Measurements from ENCODE around the gene SLC7A4. TPM values are rescaled to one million over a fixed set of nuclear protein-coding genes. Genes with fewer than 3 reads are reported as not detected.

Gene SLC7A4, protein sequence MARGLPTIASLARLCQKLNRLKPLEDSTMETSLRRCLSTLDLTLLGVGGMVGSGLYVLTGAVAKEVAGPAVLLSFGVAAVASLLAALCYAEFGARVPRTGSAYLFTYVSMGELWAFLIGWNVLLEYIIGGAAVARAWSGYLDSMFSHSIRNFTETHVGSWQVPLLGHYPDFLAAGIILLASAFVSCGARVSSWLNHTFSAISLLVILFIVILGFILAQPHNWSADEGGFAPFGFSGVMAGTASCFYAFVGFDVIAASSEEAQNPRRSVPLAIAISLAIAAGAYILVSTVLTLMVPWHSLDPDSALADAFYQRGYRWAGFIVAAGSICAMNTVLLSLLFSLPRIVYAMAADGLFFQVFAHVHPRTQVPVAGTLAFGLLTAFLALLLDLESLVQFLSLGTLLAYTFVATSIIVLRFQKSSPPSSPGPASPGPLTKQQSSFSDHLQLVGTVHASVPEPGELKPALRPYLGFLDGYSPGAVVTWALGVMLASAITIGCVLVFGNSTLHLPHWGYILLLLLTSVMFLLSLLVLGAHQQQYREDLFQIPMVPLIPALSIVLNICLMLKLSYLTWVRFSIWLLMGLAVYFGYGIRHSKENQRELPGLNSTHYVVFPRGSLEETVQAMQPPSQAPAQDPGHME
- 1.3 TPM for total RNA-seq

DNA sequence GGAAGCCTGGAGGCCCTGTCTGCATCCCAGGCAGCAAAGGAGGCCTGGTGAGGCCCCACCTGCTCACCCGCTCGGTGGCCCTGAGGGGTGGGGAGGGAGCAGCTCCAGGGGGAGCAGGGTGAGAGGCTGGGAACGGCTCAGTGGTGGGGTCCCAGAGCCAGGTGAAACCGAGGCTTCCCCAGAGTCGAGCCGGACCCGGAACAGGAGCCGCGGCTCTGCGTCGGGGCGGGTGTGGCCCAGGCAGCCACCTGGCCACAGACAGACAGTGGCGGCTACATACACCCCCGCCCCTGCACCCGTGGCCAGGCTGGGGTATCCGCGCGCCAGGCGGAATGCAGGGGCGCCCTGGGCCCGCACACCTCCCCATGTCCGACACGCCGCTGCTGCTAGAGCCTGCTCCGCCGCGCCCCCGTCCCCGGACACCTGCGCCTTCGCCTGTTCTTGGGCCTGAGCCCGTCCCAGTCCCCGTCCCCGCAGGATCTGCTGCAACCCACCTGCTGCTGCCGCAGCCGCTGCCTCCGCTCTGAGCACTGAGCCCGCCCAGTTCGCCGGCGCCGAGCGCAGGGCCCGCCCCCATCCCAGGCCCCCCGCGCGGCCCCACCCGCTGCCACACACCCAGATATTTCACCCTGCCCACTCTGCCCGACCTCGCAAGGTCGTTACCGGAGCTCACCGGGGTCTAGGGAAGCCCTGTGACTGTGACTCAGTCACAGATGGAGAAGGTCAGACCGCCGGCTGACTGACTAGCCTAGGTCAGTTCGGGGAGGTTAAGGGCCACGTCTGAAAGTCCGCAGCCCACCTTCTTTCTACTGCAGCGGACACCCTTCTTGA lies at the start of gene SLC7A4:
Gene SLC7A4 (minus strand): TSS at position 525 of the 831 bp plus-strand sequence. CDS start 749 bp downstream, outside the sequence.

DNA sequence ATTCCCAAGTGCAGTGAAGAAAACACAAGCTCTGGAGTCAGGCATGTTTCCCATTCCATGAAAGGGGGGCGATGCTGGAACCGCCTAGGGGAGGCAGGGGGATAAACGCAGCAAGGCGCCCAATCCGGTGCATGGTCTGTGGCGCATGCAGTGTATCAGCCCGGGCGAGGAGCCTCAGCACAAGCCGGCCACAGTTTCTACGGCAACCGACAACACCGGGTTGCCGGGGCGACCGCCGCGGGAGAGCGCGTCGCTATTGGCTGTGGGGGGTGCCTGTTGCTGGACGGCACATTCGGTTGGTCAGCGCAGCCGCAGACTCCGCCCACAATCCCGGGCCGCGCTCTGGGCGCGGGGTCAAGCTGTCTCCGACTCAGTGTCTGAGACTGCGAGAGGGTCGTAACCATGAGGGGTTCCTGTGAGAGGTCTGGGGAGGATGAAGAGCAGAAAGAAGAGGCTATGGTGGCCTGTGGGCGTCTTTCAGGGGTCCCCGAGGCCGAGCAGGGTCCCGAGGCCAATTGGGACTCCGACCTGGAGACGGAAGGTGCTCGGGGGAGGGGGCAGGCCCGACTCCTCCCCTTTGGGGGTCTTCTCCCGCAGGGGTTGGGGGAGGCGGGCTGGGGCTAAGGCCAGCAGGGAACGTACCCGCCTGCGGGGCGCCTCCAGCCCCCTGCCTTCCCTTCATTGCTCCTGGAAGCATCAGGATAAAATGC lies 13.4 kb upstream of the SLC7A4 start, which contains the start of gene LRRC74B:
Gene LRRC74B (plus strand): TSS at position 362 of the 710 bp plus-strand sequence. CDS start 41 bp downstream, at position 403.

DNA sequence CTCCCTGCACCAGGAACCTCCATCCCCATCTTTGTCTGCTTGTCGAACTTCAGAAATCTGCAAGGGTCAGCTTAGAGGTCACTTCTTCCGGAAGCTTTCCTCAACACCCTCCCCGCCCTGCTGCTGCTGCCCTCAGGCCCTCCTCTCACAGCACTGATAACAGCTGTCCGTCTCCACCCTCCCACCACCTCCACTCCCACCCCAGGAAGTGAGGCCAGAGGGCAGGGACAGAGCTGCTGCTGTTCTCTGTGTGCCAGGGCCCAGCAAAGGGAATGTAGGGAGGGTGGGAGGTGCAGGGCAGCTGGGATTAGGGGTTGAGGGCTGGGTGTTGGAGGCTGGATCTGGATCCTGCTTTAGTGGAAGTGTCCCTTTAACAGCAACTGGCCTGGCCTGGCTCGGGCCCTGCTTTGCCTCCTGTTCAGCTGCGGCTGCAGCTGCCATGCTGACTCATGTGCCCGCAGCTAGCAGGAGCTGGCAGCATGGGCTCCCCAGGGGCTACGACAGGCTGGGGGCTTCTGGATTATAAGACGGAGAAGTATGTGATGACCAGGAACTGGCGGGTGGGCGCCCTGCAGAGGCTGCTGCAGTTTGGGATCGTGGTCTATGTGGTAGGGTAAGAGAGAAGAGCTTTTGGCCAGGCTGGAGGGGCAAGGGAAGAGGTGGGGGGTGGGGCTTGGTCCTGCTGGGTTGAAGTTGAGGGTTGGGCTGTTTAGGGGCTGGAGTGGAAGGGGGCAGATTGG lies 17.5 kb downstream of the SLC7A4 start, which contains the start of gene P2RX6:
Gene P2RX6 (plus strand): TSS at position 440 of the 740 bp plus-strand sequence. CDS start 10 bp downstream, at position 450.

DNA sequence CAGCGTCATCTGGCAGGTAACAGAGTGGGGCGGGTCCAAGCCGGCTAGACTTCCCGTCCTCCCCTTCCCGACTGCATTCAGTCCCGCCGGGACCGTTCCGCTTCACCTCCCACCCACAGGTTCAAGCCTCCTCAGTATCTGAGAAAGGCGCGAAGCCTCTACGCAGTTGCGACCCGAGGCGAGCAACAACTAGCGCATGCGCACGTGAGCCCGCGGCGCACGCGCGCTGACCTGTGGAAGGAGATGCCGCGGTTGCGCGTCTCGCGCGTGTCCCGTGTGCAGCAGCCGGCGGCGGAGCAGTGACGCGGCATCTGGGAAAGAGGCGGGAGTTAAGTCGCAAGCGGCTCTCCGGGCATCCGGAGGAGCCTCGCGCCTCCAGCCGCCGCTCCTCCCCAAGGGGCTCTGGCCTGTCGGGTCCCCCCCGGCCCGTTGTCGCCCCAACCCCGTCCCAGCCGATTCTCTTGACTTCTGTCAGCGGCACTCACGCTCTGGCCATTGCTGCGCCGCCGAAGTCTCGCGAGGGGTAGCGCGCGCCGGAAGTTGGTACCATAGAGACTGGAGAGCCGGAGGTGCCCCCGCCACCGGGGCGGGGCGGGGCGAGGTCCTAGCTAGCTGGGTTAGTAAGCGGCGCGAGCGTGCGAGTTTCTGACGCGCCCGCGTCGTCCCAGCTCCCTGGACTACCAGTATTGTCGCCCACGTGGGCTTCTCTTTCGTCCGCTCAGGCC lies 30.6 kb downstream of the SLC7A4 start, which contains the start of gene THAP7:
Gene THAP7 (minus strand): TSS at position 518 of the 725 bp plus-strand sequence. CDS start 207 bp downstream, at position 311.

DNA sequence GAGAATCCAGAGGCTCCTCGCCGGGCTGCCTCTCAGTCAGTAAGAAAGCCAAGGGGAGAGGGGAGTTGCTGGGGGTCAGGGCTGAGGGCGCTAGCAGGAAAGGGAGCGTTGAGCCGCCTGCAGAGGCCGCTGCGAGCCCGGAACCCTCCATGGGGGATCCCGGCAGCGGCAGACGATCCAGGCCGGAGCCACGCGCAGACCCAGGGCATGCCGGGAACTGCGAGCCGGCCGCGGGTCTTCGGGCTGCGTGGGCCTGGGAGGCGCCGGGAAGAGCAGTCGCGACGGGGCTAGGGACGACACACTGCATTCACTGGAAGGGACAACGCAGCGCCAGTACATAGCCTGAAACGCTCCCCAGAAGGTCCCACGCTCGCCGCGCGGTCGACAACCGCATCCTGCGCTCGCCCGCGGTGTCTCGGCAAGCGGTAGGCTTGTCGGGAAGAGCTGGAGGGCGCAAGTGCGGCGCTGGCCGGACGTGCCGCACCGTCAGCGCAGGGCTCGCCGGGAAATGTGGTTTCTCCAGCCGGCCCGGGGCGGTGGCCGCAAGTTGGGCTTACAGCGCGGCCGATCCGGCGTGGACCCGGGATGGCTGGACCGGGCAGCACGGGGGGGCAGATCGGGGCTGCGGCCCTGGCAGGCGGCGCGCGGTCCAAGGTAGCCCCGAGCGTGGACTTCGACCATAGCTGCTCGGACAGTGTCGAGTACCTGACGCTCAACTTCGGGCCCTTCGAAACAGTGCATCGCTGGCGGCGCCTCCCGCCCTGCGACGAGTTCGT lies 50.4 kb downstream of the SLC7A4 start, which contains the start of gene LZTR1:
Gene LZTR1 (plus strand): TSS at position 511 of the 776 bp plus-strand sequence. CDS start 75 bp downstream, at position 586.

Small RNA genes lying within 50 kb of the gene (small RNA-seq; reads per million reads assigned to genes)
- not detected for gene MIR649 (ENCODE audit: low replicate concordance)

Other genes starting within 250 kb of the SLC7A4 start
- gene PI4KA, start 173.8 kb downstream of the SLC7A4 start, total RNA-seq, result 76.4 TPM
- gene SNAP29, start 173.6 kb downstream of the SLC7A4 start, total RNA-seq, result 12.1 TPM
- gene CRKL, start 115.2 kb downstream of the SLC7A4 start, total RNA-seq, result 65.0 TPM
- 0.99 TPM for gene AIFM3, start 65.3 kb downstream of the SLC7A4 start, total RNA-seq
- 78.5 TPM for gene LZTR1, start 50.3 kb downstream of the SLC7A4 start, total RNA-seq
- gene THAP7, start 30.4 kb downstream of the SLC7A4 start, total RNA-seq, result 30.2 TPM
- gene P2RX6, start 17.4 kb downstream of the SLC7A4 start, total RNA-seq, result 2.3 TPM
- not detected for gene LRRC74B, start 13.4 kb upstream of the SLC7A4 start, total RNA-seq

All from metanephros (tissue), 2 donors.